GM19452 (cell line): ENCODE results near the gene SPSB2.
"Not testable (repeated sequence)": the region's sequence is repeated elsewhere in the genome, so short reads cannot be mapped to it uniquely, and the experiment has no call there.

Source experiments
- ATAC-seq: cut with Tn5 transposase; IDR thresholded peaks from one replicate; pipeline ENCODE4 v1.9.1; 2021; ENCODE audit not compliant: unreplicated experiment

Gene SPSB2

DNA sequence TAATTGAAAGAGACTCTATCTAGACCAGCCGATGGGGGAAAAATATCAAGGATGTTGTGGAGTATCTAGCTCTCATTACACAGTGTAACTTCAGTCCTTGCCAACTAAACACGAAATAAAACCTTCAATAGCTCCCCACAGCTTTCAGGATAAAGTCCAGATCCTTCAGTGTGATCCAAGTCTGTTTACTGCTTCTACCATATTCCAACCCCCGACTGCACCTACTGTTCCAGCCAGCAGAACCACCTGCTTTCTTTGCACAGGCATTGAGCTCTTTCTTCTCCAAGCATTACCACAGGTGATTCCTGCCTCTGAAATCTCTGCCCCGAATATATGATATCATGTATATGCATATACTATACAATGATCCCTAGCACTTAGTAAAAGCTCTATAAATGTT lies 29.3 kb upstream of the SPSB2 start:
- no peak for ATAC-seq

DNA sequence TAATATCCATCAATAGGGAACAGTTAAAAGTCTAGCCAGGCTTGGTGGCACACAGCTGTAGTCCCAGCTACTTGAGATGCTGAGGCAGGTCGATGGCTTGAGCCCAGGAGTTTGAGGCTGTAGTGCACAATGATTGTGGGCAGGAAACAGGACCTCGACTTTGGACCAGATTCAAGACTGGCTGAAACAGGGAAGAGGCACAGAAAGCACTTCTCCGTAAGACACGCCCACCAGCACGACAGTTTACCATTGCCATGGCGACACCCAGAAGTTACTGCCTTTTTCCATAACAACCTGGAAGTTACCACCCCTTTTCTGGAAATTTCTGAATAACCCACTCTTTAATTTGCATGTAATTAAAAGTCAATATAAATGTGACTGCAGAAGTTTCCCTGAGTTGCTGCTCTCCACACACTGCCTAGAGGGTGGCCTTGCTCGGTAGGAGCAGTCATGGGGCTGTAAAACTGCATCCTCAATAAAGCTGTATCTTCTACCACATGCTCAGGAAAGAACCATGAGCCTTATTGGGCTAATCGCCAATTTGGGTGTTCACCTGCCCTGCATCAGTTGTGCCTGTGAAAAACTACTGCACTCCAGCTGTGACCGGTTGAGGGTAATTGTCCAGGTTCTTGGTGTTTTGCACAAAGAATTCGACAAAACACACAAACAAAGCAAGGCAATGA lies 26.9 kb upstream of the SPSB2 start:
- no peak for ATAC-seq

DNA sequence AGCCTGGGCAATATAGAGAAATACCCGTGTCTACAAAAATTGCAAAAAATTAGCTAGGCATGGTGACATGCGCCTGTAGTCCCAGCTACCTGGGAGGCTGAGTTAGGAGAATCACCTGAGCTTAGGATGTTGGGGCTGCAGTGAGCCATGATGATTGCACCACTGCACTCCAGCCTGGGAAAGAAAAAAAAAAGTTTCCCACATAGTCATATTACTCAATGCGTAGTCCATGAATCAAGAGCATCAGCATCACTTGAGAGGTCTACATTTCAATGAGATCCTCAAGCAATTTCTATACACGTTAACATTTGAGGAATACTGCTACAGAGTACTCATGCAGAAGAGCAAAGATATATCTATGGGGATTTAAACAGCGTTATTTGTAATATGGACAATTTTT lies 26.3 kb upstream of the SPSB2 start:
- no peak for ATAC-seq

DNA sequence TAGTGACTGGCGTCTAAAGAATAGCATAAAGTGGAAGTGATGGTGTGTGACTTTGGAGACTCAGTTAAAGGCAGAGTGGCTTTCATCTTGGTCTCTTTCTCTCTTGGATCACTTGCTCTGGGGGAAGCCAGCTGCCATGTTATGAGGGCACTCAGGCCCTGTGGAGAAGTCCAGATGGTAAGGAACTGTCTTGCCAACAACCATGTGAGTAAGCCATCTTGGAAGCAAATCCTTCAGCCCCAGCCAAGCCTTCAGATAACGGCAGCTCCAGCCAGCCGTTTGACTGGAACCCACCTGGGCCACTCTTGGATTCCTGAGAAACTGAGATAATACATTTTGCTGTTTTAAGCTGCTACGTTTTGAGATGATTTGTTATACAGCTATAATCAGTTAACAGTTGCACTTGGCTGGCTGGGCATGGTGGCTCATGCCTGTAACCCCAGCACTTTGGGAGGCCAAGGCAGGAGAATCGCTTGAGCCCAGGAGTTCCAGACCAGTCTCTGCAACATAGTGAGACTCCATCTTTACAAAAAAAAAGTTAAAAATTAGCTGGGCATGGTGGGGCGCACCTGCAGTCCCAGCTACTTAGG lies 23.8 kb upstream of the SPSB2 start:
- no peak for ATAC-seq

GRCh38 chr12:6894321-6894720 lies 21.2 kb upstream of the SPSB2 start:
- ATAC-seq: no peak

GRCh38 chr12:6892683-6893082 lies 19.6 kb upstream of the SPSB2 start:
- ATAC-seq: not testable (repeated sequence)

DNA sequence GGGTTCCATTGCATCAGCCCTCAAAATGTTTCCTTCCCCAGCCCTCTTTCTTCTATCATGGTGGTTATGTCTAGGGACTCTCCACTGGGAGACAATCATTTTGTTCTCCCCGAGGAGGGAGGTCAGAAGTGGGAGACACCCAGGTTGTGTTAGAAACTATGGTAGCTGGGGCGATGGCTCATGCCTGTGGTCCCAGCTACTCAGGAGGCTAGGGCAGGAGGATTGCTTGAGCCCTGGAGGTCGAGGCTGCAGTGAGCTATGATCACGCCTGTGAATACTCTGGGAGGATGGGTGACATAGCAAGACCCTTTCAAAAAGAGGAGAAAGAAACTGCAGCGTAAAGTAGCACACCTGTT lies 18.5 kb upstream of the SPSB2 start:
- peak; percentile 7 for ATAC-seq

DNA sequence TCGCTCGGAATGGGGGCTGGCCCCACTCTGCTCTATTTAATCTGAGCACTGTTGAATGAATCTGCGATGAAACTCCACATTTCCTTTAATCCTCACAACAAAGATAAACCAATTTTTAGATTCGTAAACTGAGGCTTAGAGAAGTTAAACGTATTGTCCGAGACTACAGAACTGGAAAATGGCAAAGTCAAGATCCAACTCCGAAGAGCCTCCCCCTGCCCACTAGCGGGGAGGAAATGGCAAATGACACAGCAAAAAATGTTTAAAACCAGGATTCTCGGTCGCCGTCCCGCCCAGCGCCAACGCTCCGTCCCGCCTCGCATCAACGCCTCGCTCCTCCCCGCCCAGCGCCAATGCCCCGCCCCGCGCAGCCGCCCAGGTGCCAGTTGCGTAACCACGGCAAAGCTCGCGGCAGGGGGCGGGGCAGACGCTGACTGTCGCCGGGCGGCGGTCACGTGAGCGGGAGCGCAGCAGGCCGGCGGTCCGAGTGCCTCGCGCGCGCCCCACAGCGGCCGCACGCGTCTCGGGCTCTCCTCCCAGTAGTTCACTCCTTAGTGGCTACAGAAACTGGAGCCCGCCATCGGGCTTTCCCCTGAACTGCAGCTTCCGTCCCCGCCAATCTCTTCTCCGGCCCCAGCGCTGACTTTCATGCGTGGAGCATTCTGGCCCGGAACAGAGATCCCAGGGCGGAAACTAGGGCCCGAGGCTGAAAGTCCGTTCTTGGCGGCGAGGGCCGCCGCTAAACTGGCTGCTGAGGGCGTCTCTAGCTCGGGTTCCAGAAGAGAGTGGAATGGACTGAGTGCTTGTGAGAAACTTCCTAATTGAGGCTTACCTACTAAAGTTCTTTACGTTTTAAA lies 17.9 kb upstream of the SPSB2 start:
- ATAC-seq: peak; percentile 95

DNA sequence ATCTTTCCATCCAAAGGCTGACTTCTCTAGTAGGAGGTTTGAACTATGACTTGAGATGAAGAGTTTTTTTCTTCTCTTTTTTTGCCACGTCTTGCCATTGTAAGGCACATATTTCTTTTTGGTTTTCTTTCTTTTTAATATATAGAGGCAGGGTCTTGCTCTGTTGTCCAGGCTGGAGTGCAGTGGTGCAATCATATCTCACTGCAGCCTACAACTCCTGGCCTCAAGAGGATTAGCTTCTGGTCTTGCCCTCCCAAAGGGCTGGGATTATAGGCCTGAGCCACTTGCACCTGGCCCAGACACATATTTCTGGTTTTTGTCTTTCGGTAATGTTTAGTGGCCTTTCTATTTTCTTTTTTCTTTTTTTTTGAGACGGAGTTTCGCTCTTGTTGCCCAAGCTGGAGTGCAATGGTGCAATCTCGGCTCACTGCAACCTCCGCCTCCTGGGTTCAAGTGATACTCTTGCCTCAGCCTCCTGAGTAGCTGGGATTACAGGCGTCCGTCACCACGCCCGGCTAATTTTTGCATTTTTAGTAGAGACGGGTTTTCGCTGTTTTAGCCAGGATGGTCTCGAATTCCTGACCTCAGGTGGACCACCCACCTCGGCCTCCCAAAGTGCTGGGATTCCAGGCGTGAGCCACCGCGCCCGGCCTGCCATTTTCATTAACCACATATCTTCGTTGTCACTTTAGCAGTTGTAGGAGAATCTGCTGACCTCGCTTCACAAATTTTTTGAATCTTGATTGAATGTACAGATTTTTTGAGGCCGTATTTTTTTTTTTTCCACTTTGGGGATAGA lies 16.9 kb upstream of the SPSB2 start:
- not testable (repeated sequence) for ATAC-seq

GRCh38 chr12:6888794-6889193 lies 15.7 kb upstream of the SPSB2 start:
- not testable (repeated sequence) for ATAC-seq

DNA sequence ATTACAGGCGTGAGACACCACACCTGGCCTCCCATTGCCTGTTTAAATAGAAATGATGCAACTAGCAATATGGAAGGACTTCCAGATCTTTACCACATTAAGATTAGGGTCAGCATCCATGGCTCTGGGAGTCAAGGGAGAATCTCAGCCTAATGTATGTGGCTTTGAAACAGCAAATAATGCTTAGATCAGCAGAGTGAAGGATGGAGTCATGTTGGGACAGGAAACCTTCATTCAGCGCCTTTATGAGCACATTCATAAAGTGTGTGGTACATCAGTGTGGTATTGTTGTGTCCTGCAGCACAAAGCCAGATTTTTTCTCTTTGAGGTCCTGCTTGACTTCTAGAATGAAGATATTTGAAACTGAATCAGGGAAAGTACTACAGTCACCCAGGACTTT lies 15.3 kb upstream of the SPSB2 start:
- ATAC-seq: no peak

DNA sequence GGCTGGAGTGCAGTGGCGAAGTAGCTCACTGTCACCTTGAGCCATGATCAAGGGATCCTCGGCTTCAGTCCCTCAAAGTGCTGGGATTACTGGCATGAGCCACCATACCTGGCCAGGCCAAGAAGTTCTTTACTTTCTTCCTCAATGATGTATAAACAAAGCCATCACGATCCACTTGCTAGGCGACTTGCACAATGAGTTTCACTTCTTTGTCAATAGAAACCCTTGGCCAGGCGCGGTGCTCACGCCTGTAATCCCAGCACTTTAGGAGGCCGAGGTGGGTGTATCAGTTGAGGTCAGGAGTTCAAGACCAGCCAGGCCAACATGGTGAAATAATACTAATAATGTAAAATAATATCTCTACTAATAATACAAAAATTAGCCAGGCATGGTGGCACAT lies 14.4 kb upstream of the SPSB2 start:
- no peak for ATAC-seq

- ATAC-seq: not testable (repeated sequence)
Measured at GRCh38 chr12:6886206-6886999, 13.3 kb upstream of the SPSB2 start.

- ATAC-seq: no peak
Measured at GRCh38 chr12:6884539-6884938, 11.4 kb upstream of the SPSB2 start.

GRCh38 chr12:6883683-6884082 lies 10.6 kb upstream of the SPSB2 start:
- no peak for ATAC-seq

DNA sequence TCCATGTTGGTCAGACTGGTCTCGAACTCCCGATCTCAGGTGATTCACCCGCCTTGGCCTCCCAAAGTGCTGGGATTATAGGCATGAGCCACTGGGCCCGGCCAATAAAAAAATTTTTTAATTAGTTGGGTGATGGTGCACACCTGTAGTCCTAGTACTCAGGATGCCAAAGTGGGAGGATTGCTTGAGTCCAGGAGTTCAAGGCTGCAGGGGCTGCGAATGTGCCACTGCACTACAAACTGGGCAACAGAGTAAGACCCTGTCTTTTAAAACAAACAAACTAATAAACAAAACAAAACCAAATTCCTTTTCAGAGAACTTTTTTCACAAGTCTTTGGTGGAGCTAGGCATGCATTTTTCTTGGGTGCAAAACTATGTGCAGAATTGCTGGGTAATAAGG lies 10.1 kb upstream of the SPSB2 start:
- ATAC-seq: no peak

DNA sequence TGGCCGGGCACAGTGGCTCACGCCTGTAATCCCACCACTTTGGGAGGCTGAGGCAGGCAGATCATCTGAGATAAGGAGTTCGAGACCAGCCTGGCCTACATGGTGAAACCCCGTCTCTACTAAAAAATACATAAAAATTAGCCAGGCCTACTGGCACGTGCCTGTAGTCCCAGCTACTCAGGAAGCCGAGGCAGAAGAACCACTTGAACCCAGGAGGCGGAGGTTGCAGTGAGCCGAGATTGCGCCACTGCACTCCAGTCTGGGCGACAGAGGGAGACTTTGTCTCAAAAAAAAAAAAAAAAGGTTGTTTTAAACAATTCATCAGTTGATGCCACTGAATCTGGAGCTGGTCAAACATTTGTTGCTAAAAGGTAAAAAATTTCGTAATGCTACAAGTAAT lies 6.7 kb upstream of the SPSB2 start:
- ATAC-seq: not testable (repeated sequence)

DNA sequence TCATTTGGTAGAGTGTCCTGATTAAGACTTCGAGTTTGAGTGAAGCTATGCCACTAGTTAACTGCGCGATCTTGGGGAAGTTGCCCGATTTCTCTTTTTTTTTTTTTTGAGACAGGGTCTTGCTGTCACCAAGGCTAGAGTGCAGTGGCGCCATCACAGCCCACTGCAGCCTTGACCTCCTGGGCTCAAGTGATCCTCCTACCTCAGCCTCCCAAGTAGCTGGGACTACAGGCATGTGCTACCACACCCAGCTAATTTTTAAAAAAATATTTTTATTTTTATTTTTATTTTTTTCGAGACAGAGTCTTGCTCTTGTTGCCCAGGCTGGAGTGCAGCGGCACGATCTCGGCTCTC lies 889 bp upstream of the SPSB2 start:
- not testable (repeated sequence) for ATAC-seq

GRCh38 chr12:6872073-6873048 lies 742 bp downstream of the SPSB2 start:
- ATAC-seq: no peak
